ENCODE results near the gene PPP6R3.

Gene PPP6R3

GRCh38 chr11:68551223-68551622 is 90.7 kb downstream of the PPP6R3 start:
- no peak for DNase-seq (ENCODE audit: low read depth in 2 of 3, low spot score in 2 of 3)

GRCh38 chr11:68551777-68552176 is 91.2 kb downstream of the PPP6R3 start:
- DNase-seq (ENCODE audit: low read depth in 2 of 3, low spot score in 2 of 3): no peak

- no peak for DNase-seq (ENCODE audit: low read depth in 2 of 3, low spot score in 2 of 3)
Observed at GRCh38 chr11:68552542-68552941, 92.0 kb downstream of the PPP6R3 start.

GRCh38 chr11:68560216-68560615 is 99.7 kb downstream of the PPP6R3 start:
- DNase-seq (ENCODE audit: low read depth in 2 of 3, low spot score in 2 of 3): no peak

GRCh38 chr11:68563454-68563853 is 102.9 kb downstream of the PPP6R3 start:
- no peak for DNase-seq (ENCODE audit: low read depth in 2 of 3, low spot score in 2 of 3)

GRCh38 chr11:68564261-68564660 is 103.7 kb downstream of the PPP6R3 start:
- no peak for DNase-seq (ENCODE audit: low read depth in 2 of 3, low spot score in 2 of 3)

GRCh38 chr11:68565768-68566167 is 105.2 kb downstream of the PPP6R3 start:
- no peak for DNase-seq (ENCODE audit: low read depth in 2 of 3, low spot score in 2 of 3)

GRCh38 chr11:68567553-68567952 is 107.0 kb downstream of the PPP6R3 start:
- DNase-seq (ENCODE audit: low read depth in 2 of 3, low spot score in 2 of 3): no peak

GRCh38 chr11:68569357-68569756 is 108.8 kb downstream of the PPP6R3 start:
- DNase-seq (ENCODE audit: low read depth in 2 of 3, low spot score in 2 of 3): no peak

- no peak for DNase-seq (ENCODE audit: low read depth in 2 of 3, low spot score in 2 of 3)
Observed at GRCh38 chr11:68570691-68571090, 110.1 kb downstream of the PPP6R3 start.

- DNase-seq (ENCODE audit: low read depth in 2 of 3, low spot score in 2 of 3): no peak
Observed at GRCh38 chr11:68574308-68574707, 113.8 kb downstream of the PPP6R3 start.

GRCh38 chr11:68575025-68575665 is 114.6 kb downstream of the PPP6R3 start:
- DNase-seq (ENCODE audit: low read depth in 2 of 3, low spot score in 2 of 3): no peak

- DNase-seq (ENCODE audit: low read depth in 2 of 3, low spot score in 2 of 3): no peak
Observed at GRCh38 chr11:68579455-68579854, 118.9 kb downstream of the PPP6R3 start.

GRCh38 chr11:68581439-68581838 is 120.9 kb downstream of the PPP6R3 start:
- no peak for DNase-seq (ENCODE audit: low read depth in 2 of 3, low spot score in 2 of 3)

GRCh38 chr11:68581901-68582300 is 121.3 kb downstream of the PPP6R3 start:
- DNase-seq (ENCODE audit: low read depth in 2 of 3, low spot score in 2 of 3): no peak

GRCh38 chr11:68582416-68583040 is 122.0 kb downstream of the PPP6R3 start:
- no peak for DNase-seq (ENCODE audit: low read depth in 2 of 3, low spot score in 2 of 3)

- DNase-seq (ENCODE audit: low read depth in 2 of 3, low spot score in 2 of 3): no peak
Observed at GRCh38 chr11:68583041-68583446, 122.5 kb downstream of the PPP6R3 start.

GRCh38 chr11:68584097-68584496 is 123.5 kb downstream of the PPP6R3 start:
- DNase-seq (ENCODE audit: low read depth in 2 of 3, low spot score in 2 of 3): peak in 2 of 3 experiments; percentile 4 to 13

GRCh38 chr11:68584991-68585524 is 124.5 kb downstream of the PPP6R3 start:
- DNase-seq (ENCODE audit: low read depth in 2 of 3, low spot score in 2 of 3): no peak

- no peak for DNase-seq (ENCODE audit: low read depth in 2 of 3, low spot score in 2 of 3)
Observed at GRCh38 chr11:68589547-68590216, 129.1 kb downstream of the PPP6R3 start.

- DNase-seq (ENCODE audit: low read depth in 2 of 3, low spot score in 2 of 3): no peak
Observed at GRCh38 chr11:68591719-68592118, 131.2 kb downstream of the PPP6R3 start.

- DNase-seq (ENCODE audit: low read depth in 2 of 3, low spot score in 2 of 3): no peak
Observed at GRCh38 chr11:68593441-68593840, 132.9 kb downstream of the PPP6R3 start.

Data from activated CD8-positive, alpha-beta memory T cell treated with anti-CD3 and anti-CD28 coated beads for 48 hours (primary cell).